GM18508 (cell line): ENCODE data around the gene CAPN11.
"Not testable (repeated sequence)": the region's sequence is repeated elsewhere in the genome, so short reads cannot be mapped to it uniquely, and the experiment has no call there.

Experiments used
- ATAC-seq: cut with Tn5 transposase; IDR thresholded peaks from one replicate; pipeline ENCODE4 v1.9.1; 2021; ENCODE audit warnings: moderate number of reproducible peaks; ENCODE audit not compliant: insufficient read depth, unreplicated experiment

The CAPN11 gene

DNA sequence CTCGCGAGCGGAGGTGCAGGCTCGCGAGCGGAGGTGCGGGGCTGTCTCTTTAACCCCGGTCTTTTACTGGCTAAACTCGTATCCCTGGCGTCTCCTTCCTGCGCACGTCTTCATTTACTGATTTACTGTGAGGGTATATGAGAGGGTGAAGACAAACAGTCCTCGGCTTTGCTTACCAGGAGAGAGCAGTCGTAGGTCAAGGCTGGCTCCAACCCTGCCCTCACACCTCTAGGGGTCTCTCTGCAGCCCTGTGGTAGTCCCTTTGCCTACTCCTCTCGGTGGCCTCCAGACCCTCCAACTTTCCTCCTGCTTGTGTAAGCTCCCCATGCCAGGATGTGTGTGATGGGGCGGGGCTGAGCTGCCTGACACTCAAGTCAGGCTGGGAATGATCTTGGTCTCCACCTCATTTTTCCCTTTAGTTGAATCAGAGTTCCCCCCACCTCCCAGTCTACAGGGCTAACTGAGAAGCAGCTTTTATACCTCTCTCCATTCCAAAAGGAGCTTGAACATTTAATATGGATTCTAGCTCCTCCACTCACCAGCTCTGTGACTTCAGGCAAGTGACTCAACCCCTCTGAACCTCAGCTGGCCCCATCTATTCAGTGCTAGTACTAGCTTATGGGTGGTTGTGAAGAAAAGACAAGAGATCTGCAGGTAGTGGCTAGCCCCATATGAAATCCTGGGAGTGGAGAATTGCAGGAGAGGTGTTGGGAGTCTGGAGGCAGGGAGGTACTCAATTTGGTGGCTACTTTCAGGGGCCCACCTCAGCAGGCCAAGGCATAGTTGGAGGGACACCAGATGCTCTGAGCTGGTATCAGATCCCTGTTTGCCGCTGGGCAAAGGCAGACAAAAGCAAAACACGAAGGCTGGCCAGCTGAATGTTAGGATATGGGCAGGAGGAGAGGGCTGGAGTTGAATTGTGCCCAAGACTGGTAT is 65.7 kb downstream of the CAPN11 start:
- ATAC-seq = no peak

DNA sequence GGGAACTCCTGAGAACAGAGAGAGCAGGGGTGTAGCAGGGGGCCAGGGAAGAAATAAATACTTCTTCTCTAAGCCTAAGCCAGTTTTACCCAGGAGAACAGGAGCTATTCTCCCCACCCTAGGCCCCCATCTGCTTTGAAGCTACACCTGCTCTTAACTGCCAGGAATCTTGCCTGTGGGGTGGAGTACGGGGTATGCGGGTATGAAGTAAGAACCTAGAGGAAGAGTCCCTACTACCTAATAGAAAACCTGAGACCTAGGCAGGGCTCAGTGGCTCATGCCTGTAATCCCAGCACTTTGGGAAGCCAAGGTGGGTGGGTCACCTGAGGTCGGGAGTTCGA is 66.3 kb downstream of the CAPN11 start:
- ATAC-seq = no peak

DNA sequence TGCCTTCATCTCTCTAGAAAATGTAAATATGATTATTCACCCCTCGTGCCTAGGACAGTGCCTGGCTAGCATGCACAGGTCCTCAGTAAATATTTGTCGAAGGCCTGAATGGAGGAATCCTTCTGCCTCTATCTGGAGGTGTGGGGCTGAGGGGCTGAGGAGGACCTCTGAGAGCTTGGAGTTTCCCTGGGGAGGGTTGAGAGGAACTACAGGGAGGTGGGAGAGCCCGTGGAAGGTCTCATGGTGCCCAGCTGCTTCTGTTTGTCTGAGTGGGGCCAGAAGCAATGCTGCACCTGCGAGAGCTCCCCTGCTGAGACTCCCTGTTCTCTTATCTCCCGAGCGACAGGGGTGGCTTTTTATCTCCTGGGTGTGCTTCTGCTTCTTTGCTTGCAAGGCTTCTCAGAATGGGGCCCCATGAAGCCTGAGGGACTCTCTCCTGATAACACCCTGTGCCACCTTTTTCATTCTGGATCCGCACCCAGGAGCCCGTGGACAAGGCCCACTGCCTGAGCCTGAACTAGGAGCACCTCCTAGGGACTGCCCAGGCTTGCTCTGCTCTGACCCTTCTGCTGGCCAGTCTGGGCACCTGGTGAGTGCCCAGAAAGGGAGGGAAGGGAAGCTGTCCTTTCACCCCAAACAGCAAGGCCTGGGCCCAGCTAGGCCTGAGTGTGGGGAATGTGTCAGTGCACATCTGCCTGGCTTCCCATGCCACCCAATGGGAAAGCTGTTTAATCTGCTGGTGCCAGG is 67.1 kb downstream of the CAPN11 start:
- no peak for ATAC-seq

DNA sequence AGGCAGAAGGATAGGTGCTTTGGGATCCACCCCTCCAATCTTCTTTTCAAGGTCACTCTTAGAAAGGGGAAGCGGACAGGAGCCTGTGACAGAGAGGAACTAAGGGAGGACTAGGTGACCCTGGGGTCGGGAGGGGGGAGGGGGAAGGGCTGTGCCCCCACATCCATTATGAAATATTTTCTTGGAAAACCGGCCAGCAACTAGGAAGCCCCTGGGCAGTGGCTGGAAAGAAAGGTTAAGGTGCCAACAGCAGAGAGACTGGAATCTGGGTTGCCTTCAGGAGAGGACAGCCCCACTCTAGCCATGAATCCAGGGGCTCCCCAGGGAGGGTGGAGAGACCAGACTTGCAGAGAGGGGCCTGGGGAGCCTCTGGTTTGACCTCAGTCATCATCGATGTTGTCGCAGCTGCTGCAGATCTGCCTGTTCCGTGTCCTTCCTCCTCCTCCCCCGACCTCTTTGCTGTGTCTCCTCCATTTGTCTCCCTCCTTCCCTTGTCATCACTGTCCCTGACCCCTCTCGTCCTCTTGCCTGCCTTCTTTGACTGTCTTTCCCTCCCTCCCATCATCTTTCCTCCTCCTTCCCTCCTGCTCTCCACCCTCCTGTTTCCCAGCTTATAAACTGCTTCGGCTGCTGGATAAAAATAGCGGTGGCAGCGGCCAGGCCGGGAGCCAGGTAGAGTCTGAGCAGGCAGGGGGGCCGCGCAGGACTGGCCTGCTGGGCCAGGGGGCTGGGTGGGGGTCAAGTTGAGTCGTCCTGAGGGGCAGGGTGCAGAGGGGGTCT is 67.9 kb downstream of the CAPN11 start:
- no peak for ATAC-seq

DNA sequence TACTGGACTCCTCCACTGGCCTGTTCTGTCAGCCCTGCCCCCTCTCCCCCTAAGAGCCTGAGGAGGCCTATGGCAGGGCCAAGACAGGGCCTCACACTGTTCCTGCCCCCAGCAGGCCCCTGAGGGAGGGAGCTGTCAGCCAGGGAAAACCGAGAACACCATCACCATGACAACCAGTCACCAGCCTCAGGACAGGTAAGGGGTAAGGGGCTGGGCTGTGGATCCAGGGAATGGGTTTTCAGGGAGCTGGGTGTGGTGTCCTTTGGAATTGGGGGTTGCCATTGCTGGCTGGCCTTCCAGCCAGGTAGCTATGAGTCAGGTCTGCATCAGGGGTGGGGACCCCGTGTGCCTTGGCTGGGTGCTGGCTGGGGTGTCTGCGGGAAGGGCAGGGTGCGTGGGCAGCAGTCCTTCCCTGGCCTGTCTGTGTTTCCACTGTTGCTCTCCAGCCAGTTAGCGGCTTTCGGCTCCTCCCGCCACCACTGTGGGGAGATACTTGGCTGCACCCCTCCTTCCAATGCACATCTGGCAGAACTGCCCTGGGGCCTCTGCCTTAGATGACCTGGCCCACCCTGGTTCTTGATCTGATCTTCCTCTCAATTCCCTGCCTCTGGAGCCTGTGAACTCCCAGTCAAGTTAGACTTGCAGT is 68.7 kb downstream of the CAPN11 start:
- no peak for ATAC-seq

DNA sequence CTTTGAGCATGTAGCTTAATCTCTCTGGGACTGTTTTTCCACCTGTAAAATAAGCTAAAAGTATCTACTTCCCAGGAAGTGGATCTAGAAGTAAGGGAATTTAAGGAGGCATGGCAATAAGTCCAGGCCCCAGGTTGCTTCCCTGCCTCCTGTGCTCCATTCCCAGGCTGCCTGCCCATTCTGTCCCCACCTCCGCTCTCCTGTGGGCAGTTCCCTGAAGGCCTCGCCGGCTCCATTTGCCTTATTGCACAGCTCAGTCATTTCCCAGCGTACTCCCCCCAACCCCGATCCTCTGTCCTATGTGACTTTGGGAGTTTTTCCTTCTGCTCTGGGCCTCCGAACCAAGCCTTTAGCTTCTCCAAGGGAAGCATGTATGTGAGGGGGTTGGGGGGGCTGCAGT is 69.4 kb downstream of the CAPN11 start:
- ATAC-seq = no peak

DNA sequence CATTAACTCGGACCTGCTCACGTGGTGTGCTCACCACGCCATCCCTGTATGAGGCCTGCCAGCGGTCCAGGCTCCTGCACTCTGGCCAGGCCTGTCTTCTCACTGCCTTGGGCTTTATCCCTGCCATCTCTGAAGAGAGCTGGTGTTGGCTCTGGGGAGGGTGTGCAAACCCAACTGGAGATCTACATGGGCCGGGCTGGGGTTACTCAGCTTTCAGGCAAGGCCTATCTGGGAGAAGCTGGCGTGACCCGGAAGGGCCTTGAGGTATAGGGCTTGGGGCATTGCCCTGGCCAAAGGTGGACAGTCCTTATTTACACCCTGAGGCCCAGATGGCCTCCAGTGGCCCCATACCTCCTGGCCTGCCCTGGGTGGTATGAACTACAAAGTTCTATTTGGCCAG is 69.8 kb downstream of the CAPN11 start:
- ATAC-seq = no peak

DNA sequence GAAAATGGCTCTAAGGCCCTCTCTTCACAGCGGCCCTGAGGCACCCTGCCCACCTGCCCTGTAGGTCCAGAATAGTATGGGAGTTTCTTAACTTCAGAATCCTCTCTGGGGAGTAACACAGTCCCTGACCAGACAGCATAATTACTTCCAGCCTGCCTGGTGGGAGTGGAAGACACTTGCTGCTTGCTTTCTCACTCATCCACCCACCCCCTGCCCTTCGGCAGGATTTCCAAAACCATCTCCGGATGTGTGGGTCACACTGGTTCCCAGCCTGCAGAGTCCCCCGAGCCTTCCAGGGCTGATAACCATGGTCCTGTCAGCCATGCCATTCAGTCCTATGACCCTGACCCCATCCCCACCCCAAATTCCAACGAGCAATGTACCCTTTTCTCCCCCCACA is 70.2 kb downstream of the CAPN11 start:
- no peak for ATAC-seq

DNA sequence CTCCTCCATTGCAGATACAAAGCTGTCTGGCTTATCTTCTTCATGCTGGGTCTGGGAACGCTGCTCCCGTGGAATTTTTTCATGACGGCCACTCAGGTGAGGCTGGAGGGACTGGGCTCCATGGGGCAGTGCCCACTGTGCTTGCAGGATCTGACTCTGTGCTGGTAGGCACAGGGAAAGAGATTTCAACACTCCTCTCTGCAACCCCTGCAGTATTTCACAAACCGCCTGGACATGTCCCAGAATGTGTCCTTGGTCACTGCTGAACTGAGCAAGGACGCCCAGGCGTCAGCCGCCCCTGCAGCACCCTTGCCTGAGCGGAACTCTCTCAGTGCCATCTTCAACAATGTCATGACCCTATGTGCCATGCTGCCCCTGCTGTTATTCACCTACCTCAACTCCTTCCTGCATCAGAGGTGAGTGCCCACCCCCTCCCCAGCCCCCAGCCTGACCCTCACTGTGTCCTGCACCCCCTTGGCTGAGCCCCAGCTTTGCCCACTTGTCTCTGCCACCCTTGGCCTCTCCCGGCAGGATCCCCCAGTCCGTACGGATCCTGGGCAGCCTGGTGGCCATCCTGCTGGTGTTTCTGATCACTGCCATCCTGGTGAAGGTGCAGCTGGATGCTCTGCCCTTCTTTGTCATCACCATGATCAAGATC is 70.9 kb downstream of the CAPN11 start:
- no peak for ATAC-seq

DNA sequence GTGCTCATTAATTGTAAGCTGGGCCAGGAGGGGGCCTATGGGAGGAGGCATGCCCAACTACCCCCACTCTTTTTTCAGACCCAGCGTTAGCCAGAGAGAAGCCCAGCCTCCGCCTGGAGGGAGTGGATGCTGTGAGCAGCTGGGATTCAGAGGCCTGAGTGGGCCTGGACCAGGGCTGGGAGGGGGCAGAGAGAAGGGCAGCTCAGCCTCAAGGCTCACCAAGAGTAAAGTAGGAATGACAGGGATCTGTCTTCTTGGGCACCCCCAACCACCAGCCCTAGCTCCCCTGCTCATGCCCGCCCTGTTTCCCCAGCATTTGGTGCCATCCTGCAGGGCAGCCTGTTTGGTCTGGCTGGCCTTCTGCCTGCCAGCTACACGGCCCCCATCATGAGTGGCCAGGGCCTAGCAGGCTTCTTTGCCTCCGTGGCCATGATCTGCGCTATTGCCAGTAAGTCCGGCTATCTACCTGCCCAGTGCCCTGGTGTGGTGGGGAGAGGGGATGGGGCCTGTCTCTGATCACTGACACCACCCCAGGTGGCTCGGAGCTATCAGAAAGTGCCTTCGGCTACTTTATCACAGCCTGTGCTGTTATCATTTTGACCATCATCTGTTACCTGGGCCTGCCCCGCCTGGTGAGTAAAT is 71.5 kb downstream of the CAPN11 start:
- no peak for ATAC-seq

DNA sequence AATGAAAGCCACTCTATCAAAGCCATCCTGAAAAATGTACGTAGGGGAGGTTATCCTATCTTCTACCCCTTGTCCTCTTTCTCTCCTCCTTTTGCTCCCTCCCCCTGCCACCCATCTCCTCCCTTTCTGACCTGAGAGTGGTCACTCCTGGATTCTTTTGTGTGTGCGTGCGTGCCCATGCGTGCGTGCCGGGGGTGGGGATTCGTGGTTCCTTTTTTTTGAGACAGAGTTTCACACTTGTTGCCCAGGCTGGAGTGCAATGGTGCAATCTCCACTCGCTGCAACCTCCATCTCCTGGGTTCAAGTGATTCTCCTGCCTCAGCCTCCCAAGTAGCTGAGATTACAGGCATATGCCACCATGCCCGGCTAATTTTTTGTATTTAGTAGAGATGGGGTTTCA is 72.8 kb downstream of the CAPN11 start:
- ATAC-seq = not testable (repeated sequence)

DNA sequence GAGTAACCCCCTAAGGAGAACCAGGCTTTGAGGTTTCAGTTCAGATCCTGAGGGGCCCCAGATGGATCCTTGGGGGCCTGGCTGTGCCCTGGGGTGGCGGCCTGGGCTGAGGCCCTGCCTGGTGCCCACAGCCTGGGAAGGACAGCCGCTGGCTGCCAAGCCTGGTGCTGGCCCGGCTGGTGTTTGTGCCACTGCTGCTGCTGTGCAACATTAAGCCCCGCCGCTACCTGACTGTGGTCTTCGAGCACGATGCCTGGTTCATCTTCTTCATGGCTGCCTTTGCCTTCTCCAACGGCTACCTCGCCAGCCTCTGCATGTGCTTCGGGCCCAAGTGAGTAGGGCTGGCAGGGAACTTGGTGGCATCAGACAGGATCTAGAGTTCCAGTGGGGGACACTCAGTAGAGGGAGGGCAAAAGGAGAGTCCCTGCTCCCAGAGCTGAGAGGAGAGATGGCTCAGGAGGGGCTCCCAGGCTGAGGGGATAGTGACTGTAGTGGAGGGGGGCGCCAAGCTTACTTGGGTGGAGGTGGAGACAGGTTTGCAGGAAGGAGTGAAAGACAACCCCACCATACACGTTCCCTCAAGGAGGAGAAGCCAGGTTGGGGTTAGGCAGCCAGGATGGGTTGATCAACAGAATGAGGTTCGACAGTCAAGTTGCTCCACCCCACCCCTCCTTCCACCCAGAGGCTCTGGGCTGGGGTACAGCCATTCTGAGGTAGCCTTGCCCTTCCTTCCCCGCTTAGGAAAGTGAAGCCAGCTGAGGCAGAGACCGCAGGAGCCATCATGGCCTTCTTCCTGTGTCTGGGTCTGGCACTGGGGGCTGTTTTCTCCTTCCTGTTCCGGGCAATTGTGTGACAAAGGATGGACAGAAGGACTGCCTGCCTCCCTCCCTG is 74.3 kb downstream of the CAPN11 start:
- ATAC-seq = no peak

DNA sequence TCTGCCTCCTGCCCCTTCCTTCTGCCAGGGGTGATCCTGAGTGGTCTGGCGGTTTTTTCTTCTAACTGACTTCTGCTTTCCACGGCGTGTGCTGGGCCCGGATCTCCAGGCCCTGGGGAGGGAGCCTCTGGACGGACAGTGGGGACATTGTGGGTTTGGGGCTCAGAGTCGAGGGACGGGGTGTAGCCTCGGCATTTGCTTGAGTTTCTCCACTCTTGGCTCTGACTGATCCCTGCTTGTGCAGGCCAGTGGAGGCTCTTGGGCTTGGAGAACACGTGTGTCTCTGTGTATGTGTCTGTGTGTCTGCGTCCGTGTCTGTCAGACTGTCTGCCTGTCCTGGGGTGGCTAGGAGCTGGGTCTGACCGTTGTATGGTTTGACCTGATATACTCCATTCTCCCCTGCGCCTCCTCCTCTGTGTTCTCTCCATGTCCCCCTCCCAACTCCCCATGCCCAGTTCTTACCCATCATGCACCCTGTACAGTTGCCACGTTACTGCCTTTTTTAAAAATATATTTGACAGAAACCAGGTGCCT is 75.0 kb downstream of the CAPN11 start:
- no peak for ATAC-seq
